NOMO-1 treated with dmso at 0.1 percent for 144 hours (cell line): Measurements from ENCODE around the gene DDI1.

Experiments used
- DNase-seq: peaks from one replicate; lab custom pipeline; 2025; ENCODE audit not compliant: unreplicated experiment; lab: John Stamatoyannopoulos, UW

The DDI1 gene

DNA sequence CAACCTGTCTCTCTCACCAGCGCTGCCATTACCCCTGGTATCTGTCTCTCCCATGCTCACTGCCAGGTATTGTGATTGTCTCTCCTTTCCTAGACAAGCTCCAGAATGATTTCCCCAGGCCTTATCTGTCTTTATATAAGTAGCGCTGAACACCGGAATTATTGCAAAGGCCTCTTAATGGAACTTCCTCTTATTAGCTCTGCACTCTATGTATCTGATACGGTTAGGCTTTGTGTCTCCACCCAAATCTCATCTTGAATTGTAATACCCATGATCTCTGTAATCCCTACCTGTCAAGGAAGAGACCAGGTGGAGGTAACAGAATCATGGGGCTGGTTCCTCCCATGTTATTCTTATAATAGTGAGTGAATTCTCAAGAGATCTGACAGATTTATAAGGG lies 39.3 kb downstream of the DDI1 start:
- DNase-seq, result peak; percentile 12

GRCh38 chr11:104076455-104076854 lies 40.0 kb downstream of the DDI1 start:
- DNase-seq, result no peak

- peak; percentile 19 for DNase-seq
These were observed 41.8 kb downstream of the DDI1 start for GRCh38 chr11:104078245-104078644.

DNA sequence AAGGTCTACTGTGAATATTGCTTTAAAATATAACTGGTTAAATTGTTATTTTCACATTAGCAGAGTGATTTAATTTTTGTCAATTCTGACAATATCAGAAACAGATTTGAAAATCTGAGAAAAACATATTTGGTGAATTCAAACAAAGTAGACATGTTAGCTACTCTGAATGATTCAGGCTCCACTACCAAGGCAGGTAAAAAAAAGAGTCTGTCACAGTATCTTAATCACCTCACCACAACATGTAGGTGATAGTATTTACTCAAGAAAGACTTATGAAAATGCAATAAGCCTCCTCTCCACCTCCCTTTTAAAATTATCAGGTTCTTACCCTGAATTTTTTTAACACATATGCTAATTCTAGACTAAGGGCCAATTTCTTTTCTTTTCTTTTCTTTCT lies 42.6 kb downstream of the DDI1 start:
- no peak for DNase-seq

DNA sequence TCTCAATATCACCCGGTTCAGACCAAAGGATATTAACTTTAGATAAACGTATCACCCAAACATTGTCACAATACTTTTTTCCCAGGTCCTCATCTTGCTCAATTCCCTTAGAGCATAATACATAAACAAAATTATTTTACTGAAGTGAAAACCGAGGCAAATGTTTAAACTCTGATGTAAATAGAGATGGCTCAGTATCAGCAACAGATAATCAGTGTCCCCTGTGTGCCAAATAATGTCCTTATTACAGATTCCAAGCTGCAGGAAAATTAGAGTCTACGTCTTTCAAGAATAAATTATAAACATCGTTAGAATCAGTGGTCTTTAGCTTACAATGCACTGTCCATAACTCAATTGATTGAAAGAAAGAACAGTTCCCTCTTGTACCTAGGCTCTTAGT lies 50.2 kb downstream of the DDI1 start:
- DNase-seq, result no peak
